AML-193 (cell line): ENCODE measurements around the gene KCNMB2.
"Not testable (repeated sequence)": the region's sequence is repeated elsewhere in the genome, so short reads cannot be mapped to it uniquely, and the experiment has no call there.

Experiments
- DNase-seq, 2 experiments: peaks; one replicate each; lab custom pipeline; 2025; lab: John Stamatoyannopoulos, UW

Gene KCNMB2

DNA sequence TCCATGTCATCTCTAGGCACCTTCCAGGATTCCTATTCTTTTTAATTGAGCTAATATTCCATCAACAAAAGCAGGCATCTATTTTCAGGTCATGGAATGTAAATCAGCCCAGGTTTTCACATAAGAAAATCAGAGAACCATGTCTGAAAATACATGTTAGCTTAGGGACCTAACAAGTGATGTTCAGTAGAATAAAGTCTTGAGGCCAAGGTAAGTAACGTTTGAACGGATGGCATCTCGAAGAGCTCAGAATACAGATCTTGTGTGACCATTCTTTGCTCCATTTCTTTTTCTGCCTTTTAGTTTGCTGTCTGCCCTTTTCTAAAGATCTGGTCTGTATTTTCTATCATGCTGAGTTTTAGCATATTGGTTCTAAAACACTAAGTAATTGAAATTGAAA is 16.5 kb upstream of the KCNMB2 start:
- DNase-seq: no peak

DNA sequence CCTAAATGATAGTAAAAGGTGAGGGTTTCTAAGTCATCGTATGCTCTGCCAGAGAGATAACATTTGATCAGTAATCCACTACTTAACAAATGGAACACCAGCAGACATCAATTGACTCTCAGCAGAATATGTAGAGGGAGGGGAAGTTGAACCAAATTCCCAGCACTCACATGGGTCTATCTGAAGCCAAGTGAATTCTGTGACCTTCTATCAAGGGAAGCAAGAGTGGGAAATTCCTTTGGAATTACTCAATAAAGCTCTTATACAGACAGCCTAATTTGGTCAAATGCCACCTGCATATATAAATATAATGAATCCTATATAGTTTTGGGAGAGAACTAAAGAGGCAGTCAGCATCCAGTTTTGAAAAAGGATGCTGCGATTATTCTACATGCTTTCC is 15.8 kb upstream of the KCNMB2 start:
- no peak for DNase-seq

DNA sequence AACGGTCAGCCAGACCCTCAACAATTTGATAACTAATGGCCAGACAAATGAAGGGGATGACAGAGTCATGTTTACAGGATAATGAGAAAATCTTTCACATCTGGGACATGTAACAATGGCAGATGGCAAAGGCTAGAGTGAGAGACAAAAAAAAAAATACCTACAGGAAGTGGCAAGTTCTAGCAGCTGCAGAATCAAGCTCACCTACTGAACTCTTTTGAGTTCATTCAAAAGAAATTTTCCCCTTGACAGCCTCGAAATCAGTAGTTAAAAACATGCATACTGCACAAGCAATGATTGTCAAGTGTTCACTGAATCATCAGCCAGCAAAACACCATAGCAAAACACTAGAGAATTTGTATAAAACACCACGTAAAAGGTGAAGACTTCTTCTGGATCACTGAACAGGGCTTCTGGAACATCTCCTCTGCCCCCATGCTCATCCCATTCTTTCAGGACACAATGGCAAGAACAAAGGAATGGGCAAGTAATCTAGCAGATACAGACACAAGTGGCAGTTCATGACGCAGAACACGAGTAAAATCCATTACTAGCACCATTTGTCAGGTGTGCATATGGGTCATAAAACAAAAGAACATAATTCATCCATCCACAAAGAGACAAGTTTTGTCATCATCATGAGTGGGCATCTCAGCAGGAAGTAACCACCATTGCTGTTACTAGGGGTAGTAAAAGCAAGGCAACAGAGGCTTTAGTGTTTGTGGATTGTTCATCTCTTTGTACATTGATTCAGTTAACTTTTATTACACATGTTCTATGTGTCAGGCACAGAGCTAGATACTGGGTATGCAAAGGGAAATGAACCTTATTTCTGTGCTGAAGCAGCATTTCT is 13.8 kb upstream of the KCNMB2 start:
- DNase-seq: no peak

DNA sequence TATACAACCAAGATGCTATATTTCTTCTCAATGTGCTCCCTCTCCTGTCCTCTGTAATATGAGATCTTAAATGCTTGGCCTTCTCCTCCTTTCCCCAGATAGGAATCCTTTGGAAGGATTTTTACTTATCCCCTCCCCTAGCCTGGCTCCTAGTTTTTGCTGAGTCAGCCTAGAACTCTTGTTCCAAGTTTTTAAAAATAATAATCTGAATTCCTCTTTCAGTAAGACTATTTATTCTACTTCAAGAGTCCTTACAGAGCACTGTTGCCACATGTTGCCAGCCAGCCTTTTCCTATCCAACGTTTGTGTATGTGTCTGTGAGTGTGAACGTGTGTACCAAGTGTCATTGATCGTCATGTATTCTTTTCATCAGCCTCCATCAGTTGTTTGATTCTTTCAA is 11.0 kb upstream of the KCNMB2 start:
- DNase-seq: no peak

DNA sequence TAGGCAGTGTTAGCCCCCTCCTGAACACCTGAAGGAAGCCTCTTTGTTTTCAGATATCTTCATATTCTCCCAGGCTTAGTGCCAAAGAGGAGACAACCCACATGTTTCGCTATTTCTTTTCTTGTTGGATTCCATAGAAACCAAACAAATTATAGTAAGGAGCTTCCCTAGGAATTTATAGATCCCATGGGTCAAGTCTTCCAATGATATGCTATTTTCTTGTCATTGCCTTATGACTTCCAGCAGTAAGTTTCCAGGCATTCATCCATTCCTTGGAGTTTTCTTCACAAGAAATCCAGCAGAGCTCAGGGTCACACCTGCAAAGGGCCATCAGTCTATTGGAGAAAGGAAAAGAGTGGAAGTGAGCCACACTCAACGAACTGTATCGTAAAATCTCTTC is 9.9 kb upstream of the KCNMB2 start:
- no peak for DNase-seq

DNA sequence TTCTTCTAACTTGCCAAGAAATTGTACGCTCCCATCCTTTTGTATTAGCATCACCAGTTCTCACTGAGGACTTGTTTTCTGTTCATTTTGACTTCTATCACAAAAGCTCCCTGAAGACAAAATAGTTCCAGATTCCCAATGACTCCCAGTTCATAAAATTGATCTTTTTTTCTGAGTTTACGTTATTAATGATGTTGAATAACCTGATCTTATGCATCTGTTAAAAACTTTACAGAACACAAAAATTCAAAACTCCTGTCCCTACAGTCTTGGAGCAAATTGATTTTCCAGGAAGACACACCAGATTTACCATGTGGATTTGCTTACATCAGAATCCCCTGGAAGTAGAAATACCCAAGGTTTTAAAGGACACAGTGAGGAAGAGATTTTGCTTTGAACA is 8.3 kb upstream of the KCNMB2 start:
- no peak for DNase-seq

DNA sequence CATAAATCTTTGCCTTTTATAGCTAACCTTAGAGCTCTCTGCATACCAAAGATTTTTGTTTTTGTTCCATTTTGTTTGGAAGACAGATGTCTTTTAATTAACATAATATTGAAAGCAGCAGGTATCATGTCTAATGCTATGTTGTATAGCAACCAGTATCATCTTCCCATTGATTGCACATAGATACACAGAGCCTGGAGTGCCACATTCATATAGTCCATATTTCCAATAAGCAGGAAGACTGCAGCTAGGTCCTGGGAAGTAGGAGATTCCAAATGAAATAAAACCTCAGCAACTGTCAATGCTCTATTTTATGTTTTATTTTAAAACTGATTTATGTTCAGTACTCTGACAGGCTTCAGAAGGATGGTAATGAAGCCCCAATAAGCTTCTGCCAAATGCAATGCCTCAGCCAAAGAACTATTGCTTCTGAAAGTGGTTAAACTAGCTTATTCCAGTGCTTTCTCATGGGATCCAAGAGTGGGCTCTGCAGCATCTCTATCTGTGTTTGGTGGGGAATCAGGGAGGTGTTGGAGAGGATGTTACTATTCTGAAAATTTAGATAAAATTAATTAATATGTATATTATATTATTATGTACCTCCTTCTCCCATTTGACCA is 6.5 kb upstream of the KCNMB2 start:
- no peak for DNase-seq

GRCh38 chr3:178532476-178532875 is 3.8 kb upstream of the KCNMB2 start:
- no peak for DNase-seq

GRCh38 chr3:178537122-178537705 is 978 bp downstream of the KCNMB2 start:
- no peak for DNase-seq

GRCh38 chr3:178538056-178538455 is 1.8 kb downstream of the KCNMB2 start:
- DNase-seq: no peak

DNA sequence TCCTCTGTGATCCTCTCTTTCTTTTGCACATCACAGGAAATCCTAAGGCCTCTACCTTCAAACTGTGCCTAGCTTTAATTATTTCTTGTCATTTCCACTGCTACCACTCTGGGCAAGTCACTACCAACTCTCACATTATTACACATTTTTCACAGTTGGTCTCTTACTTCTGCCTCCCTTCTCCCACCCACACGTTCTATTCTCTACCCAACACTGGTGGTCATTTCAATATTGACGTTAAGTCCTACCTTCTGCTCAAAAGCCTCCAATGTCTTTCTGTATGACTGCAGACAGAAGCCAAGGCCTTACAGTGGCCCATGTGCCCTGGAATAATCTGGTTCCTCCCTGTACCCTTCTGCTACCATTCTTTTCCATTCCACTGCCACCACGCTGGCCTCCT is 3.9 kb downstream of the KCNMB2 start:
- no peak for DNase-seq

DNA sequence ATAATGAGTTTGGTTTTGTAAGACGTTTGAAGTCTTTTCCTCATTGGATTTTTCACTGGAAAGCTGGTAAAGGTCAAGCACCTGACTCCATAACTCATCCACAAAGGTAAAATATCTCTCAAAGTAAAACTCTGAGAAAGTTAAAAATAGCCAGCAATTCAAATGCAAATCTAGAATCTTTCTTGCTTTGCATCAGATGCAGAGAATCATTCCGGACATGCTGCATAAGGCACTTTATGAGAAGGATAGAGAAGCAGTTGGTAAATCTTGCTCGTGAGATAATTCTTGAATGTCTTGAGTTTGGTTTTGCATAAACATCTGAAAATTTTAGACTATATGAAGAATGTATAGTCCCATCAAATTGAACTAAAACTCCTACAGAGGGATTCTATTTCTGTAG is 9.1 kb downstream of the KCNMB2 start:
- DNase-seq: no peak

- DNase-seq: no peak
Measured at GRCh38 chr3:178546079-178546478, 9.8 kb downstream of the KCNMB2 start.

DNA sequence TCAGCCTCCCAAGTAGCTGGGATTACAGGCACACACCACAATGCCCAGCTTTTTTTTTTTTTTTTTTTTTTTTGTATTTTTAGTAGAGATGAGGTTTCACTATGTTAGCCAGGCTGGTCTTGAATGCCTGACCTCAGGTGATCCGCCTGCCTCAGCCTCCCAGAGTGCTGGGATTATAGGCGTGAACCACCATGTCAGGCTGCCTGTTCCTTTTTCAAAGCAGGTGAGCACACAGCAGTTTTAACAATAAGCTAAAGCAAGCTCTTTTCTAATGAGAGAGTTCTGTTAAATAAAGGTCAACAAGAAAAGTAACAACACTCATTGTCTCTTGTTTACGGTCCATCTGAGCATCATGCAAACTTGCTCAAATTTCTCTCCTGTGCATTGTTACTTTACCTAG is 13.2 kb downstream of the KCNMB2 start:
- not testable (repeated sequence) for DNase-seq

GRCh38 chr3:178551916-178552321 is 15.7 kb downstream of the KCNMB2 start:
- DNase-seq: peak; percentile 80

DNA sequence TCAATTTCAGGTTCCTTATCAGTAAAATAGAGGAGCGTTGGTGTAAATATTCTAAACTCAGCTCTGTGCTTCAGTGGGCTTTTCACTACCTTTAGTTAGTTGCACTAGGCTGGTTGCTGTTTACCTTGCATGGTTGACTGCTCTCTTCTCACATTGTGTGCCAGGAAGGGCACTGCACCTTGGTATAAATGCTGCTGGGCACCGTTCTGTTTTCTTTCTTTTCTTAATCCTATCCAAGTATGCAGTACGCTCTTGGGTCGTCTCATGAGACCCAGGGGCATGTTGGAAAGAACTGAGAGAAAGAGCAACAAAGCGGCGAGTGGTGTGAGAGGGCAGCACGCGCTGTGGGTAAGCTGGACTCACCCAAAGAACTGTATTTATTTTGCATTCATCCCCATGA is 22.4 kb downstream of the KCNMB2 start:
- DNase-seq: no peak

DNA sequence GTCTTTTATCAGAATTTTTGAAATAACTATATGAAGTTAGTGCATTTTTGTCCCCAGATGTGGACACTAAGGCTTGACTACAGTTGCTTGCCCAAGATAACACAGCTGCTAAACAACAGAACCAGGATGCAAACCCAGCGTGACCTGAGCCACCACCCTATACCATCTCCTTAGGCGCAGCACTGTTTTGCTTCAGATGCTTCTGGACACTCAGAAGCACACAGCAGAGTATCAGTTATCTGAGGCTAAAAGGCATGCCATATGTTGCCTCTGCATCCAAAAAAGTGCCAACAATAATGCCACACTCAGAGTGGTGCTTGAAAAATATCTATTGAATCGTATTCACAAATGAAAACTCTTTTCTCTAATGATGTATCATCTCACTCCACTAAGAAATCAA is 24.5 kb downstream of the KCNMB2 start:
- DNase-seq: no peak

- no peak for DNase-seq
Measured at GRCh38 chr3:178561239-178561638, 25.0 kb downstream of the KCNMB2 start.

DNA sequence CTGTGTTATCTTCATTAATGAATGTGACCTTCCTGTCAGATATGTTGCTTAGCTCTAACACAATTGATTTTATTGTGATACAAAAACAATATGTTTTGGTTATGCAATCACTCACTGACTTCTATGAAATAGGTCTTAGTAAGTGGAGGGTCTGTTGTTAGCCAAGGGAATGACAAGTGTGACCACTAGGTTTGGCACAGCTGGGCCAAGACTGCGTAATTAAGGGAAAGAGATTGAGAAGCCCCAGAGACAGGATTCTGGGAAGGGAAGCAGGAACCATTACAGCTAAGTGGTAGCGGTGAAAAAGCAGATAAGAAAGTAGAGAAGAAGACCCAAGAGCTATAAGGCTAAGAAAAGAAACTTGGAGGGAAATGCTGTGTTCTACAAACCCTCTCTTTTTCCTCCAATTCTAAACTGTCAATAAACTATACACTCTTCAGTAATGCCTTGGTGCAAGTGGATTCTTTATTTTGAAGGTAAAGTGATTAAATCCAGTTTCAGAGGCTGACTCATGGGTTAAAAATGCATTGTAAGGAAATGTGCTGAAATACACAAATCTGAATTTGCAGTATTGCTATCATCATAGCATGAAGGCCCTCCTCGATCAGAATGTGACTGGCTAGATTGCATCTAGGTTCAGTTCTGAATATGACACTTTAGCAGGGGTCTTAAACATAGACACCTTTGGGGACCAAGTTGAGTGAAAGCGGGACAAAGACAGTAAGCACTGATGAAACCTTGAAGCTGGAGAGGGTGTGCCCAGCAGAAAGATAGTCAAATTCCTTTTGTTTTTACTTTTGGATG is 26.1 kb downstream of the KCNMB2 start:
- no peak for DNase-seq

DNA sequence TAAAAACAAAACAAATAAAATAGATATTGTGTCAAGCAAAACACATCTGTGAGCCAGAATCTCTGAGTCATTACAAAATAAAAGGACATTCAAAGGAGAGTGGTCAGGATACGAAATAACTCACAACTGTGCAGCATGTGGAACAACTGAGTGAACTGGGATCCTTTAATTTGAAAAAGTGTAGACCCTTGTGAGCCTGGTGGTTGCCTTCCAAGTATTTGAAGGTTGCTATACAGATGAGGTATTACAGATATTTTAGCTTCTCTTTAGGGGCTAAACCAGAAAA is 26.7 kb downstream of the KCNMB2 start:
- DNase-seq: no peak

DNA sequence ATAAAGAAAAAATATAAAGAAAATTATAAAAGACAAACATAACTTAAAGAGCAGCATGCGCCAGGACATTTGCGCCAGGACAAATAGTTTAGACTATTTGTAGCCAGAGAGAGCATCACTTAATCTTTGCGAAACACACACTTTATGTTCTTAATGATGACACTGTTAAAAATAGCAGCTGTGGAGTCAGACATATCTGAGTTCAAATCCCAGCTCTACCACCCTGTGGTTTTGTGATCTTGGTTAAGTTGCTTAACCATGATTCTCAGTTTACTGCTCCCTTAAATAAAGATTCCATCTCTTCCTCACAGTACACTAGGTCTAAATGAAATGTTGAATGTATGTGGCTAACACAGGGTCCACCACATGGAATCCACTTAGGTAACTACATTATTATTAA is 31.4 kb downstream of the KCNMB2 start:
- DNase-seq: no peak

DNA sequence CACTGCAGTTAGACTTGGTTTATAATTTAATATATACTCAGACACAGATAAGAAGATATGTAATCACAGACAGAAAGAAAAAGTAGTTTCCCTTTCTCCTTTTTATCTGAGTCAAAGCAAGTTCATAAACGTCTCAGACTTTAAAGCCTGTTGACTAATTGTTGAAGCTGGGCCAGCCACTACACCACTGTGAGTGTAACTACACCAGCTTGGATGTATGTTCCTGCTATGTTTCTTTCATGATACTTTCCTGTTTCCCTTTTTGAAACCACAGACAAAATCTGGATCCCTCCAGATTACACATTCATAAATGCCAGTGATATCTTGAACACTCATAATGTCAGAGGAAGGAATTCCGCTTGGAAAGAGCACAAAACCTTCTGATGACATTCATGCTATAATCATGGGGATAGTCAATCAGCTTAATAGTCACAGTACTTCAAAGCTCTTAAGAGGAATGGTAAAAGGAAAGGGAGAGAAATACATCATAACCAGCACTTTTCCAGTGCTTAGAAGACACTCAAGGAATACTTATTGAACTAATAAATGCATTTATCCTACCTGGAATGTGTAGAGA is 32.0 kb downstream of the KCNMB2 start:
- DNase-seq: no peak
